CD4-positive, alpha-beta T cell treated with Interleukin-21 for 1 hour (primary cell): ENCODE data around the gene MED12L.
A peak's percentile ranks its signal among the peaks of the same experiment; 100 is the strongest.

Experiments
- DNase-seq: peaks from one replicate; pipeline ENCODE4 v3.0.0-alpha.2; 2020

MED12L gene

DNA sequence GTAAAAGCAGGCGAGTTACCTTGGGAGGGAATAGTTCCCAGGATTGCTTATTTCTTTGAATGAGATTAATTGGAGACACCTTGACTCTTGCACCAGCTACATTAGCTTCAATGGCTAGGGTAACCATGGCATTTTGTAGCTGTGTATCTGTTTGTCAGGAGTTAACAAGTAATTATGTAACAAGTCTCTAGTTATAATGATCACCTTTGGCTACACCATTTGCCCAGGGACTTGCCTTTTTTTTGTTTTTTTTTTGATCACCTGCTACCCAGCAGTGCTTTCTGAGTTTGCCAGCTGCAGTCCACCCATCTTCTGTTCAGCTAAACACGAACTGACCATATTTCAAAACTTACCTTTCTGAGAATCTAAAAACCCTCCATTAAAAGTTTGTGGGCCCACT lies 2.2 kb downstream of the MED12L start:
- DNase-seq = no peak

DNA sequence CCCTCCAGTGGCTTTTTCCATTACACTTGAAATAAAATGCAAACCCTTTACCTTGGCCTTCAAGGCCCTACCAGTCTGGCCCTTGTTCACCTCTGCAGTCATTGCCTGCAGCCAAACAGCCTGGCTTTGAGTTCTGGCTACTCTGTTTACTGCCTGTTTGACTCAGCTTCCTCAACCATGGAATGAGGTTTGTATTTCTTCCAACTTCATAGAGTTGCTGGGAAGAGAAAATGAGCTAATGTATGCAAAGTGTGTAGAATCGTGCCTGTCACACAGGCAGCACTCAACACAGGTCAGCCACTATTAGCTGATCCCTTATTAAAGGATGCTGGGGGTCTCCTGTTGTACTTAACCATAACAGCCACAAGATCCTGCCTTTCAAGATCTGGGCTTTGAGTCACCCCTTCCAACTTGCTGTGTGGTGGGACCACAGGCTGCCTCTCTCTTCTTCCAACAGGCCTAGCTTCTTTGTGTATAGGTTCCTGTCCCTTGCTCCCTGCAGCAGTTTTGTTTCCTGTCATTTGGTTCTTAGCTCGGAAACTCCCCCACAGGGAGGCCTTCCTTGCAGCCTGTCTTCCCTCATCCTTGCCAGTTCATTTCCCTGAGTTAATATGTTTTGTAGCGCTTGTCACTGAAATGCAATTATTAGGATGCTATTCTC lies 6.4 kb downstream of the MED12L start:
- no peak for DNase-seq

DNA sequence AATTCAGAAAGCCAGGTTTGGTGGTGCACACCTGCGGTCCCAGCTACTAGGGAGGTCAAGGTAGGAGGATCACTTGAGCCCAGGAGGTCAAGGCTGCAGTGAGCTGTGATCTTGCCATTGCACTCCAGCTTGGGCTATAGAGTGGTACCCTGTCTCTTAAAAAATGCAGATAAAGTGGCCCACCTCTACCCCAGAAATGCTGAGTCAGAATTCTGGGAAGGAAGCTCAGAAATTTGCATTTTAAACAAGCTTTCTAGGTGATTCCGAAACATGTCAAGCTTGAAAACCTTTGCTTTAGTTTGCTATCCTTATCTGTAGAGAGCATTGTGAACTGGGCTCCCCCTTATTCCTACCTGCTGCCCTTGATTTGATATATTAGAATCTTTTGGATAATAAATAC lies 7.7 kb downstream of the MED12L start:
- no peak for DNase-seq

DNA sequence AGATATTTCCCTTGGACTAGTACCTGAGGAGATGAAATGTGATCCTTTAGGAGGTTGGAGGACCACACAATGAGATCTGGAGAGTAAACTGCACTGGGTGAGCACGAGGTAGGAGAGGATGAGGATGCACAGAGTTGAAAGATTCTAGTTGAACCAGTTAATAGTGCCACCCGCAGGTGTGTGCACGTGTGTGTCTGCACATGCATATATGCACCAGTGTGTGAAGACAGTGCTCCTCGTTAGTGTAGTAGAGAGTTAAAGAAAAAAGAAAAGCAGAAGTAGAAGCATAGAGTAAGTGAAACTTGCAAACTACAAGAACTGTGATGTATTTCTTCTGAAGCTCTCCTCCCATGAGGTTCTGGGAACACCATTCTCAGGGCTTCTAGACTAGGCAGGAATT lies 8.4 kb downstream of the MED12L start:
- no peak for DNase-seq

DNA sequence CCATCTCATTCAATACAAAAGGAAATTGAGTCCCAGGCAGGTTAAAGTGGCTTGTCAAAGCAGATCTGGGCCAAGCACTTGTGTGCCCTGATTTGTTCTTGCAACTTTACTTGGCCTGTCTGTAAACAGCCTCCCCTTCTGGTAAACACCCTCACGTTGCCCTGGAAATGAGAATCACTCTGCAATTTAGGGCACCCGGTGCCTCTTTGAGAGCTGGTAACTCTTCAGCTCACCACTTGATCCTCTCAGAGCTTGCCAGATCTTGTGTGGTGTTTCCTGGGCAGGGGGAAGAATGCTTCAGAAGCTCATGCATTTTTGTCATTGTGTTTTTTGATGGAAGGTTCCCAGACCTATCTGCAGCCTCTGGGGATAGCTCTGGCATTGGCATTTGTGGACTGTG lies 11.3 kb downstream of the MED12L start:
- DNase-seq = no peak

DNA sequence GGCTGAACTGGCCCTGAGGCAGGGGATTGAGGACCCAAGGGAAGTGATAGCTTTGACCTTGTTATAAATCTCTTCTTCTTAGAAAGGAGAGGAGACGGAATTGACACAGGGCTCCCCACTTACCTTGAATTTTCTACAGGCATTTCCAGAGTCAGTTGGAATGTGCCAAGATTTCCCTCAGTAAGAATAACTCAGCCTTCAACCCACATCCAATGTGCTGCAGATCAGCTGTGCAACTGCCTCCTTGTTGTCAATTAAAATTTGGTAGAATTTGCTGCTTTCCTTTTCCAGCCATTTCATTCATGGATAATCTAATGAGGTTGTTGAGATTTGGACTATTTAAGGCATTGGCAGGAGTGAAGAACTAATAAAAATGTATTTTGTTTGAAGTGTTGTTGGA lies 14.6 kb downstream of the MED12L start:
- no peak for DNase-seq

DNA sequence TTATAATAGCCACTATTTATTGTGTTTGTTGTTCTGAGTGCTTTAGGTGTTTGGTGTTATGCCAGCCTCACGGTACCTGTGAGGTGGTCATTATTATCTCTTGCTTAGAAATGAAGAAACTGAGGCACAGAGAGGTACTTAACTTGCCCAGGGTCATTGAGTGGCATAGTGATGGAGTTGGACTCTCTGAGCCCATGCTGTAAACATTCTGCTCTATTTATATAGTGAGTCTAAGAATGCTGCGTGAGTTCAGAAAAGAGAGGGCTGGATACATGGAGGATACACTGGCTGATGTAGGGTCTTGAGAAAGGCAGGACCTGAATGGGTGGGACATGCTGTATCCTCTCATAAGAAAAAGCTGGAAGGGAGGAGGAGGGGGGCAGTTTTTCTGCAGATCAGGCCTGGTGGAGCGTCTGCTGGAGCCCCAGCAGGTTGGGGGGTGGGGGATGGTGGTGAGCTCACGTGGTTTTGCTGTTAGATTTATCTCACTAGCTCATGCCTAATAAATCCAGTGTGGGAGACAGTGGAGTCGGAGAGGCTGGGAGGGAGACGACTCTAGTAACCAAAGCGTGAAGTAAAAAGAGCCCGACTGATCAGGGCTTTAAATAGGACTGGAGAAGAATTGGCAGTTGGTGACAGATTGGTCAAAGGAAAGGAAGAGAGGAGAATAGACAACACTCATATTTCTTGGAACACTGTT lies 16.0 kb downstream of the MED12L start:
- DNase-seq = no peak

DNA sequence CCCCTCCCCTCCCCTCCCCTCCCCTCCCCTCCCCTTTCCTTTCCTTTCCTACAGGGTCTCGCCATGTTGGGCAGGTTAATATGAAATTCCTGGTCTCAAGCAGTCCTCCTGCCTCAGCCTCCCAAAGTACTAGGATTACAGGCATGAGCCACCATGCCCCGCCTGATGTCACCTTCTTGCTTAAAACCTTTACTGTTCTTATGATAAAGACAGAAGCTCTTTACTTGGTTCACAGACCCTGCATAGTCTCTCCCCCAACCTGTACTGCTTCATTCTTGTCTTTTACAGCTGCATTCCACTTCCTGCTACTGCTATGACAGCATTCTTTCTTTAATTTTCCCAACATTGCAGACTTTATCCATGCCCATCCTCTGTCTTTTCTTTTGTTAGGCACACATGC lies 20.8 kb downstream of the MED12L start:
- DNase-seq = no peak

DNA sequence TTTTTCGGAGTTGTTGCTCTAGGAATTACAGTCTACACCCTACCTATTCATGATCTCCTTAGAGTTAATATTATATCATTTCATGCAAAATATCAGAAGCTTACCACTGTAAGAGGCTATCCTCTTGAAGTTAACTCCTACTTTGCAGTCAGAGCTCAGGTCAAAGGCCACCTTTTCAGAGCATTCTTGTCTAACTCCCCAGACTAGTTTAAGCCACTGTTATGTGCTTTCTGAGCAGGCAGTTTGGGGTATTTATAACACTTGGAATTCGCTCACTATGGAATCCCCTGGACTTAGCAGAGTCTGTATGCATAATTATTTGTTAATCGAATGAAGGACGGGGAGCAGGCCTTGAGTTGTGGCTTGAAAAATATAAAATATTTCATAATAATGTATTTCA lies 21.7 kb downstream of the MED12L start:
- DNase-seq = no peak

DNA sequence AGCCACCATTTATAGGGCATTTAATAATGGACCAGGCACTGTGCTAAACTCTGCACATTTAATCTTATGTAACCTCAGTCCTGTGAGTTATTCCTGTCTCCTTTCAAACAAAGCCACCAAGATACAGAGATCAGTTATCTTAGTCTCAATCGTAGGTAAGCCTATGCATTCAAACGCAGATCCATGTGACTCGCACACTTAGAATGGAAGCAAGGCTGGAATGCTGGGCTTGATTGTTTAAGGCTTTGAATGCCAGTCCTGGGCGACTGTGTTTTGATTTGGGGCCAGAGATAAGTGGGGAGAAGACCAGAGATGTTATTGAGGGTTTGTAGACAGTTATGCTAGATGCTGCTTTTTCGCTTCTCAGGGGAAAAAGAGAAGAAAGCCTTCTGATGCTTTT lies 22.2 kb downstream of the MED12L start:
- DNase-seq = no peak

DNA sequence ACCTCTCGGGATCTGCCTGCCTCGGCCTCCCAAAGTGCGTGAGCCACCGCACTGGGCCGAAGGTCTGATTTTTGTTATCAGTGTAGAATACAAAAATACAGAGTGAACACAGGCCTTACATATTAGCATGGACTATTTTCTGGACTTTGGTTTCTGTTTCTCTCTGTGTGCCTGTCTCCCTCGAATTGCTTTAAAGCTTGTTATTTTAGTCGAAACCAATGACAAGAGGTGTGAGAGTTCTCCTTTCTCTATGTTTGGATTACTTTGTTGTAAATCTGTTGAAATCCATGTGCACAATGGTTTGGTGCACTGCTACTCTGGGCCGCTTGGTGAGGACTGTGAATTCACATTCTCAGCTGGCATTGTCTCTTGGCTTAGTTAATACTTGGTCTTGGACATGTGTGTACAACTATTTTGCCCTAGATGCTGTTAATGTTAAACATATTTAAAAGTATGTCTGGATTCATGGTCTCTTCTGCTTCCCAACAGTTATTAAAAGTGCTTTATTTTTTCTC lies 23.9 kb downstream of the MED12L start:
- DNase-seq = no peak

DNA sequence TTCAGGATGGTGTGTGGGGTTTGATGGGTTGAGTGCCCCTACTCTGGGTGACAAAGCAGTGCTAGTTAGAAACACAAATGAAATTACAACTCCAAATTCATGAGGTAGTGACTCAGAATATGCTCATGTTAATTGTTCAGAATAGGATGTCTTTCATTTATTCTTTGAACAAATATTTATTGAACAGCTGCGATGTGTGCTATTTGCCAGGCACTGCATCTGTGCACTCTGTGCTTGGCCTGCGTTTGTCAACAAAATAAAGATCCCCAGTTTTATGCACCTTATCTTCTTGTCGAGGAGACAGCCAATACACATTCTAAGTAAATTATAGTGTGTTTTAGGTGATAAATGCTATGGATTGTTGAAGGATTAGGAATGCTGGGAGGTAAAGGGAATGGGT lies 27.3 kb downstream of the MED12L start:
- DNase-seq = no peak

DNA sequence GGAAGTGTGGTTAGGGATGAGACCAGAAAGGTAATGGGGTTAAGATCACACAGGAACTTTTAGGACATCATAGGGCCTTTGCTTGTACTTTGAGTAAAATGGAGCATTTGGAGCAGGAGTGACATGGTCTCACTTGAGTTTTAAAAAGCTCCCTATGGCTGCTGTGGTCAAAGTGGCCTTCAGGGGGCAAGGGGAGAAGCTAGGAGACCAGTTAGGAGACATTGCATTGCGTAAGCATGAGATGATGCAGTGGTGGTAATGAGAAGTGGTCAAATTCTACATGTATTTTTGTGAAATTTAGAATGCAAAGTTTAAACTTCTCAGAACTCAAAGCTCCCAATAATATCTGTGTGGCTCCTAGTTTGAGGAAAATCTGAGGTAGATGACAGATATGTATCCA lies 27.9 kb downstream of the MED12L start:
- no peak for DNase-seq

DNA sequence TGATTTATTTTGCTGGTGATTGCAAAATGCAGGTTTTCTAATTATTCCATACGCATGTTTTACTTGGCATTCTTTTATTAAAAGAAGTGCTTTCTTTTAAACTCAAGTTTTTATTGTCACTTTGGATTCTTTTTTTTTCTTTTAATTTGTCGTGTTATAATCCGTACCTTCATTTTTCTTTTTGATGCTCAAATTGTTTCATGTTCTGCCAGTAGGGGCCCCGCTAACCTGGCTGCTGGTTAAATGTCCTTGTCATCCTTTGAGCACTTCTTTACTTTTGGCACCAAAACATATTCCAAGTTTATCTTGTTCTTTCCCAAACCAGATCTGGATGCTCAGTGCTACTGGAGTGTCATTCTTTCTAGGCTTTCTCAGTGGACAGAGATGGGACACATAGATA lies 31.6 kb downstream of the MED12L start:
- no peak for DNase-seq

DNA sequence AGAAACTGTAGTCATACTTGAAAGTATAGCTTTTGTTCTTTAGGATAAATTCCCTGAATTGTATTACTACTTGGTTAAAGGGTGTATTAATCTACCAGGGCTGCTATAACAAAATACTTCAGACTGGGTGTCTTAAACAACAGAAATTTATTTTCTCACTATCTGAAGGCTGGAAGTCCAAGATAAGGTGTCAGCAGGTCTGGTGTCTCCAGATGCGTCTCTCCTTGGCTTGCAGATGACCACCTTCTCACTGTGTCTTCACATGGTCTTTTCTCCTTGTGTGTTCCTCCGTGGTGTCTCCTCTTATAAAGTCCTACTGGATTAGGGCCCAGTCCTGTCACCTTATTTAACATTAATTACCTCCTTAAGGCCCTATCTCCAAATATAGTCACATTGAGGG lies 33.7 kb downstream of the MED12L start:
- DNase-seq = no peak

DNA sequence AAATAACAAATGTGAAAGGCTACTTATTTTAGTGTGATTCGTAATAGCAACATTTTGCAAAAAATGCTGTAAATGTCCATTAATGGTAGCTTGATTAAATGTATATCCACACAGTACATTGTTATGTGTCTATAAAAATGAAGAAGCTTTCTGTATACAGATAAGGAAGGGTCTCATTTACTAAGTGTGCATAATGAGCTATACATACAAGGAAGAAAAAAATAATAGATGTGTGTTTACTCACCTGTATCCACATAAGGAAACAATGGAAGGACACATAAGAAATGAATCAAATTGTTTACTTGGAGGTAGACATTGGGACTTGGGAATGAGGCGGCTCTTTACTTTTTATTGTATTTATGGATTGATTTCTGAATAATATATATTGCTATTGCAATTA lies 34.9 kb downstream of the MED12L start:
- no peak for DNase-seq

DNA sequence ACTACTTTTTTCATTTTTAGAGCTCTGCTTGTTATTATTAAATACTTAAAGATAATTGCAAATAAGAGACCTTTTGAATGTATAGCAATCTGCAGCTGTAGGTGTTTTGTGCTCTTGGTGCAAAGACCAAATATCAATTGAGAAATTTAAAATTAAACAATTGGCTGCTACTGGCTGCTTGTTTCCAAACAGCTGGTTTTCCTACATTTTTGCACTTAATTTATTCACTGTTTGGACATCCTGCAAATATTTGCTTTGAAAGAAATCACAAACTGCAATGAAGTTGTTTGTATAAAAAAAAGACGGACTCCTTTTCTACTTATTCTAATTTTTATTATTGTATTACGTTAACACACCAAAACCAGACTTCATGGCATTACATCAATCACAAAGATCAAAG lies 35.6 kb downstream of the MED12L start:
- no peak for DNase-seq

DNA sequence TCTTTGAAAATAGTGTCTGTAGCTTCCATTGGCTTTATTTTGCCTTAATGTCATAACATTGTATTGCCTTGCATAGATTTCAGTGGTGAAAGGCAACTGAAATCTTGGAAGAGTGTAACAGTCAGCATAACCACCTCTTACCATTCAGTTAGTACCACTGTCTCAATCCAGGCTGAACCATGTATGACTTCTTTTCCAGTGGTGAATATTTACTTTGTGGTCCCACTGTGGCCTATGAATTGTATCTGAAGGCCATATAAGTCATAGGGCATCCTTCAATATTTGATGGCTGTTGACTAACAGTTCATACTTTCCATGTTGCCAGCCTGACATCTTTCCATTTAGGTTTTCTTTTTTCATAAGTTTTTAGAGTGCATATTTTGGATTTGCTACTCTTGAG lies 38.4 kb downstream of the MED12L start:
- DNase-seq = no peak

DNA sequence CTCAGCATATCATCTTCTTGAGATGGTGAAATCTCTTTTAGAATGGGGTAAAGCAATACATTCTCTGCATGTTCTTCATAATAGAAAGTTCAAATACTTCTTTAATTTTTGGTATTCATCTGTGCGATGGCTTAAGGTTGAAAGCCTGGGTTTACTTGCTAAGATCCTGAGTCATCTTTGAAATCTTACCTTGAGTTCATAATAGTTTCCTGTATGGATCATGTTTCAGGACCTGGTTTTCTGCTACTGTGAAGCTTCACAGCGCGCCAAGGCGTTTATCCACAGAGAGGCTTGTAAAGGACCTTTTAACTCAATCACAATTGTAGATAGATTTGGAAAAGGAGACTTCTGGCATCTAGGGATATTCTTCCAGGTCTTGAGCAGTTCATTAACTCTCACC lies 39.0 kb downstream of the MED12L start:
- DNase-seq = no peak

DNA sequence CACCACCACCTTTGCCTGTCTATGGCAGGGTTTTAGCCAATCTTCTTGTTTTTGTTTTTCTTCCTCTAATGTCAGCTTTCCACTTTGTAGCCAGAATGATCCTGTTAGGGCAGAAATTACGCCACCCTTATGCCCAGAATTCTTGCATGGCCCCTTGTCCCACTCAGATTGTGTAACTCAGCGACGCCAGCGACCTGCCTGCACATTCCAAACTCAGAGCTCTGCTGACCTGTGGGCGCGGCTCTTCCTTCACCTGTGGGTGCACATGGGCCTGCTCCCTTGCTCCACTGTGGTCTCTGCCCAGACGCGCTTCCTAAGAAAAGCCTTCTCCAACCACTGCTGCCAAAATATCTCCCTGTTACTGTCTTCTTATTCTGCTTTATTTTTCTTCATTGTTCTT lies 45.0 kb downstream of the MED12L start:
- no peak for DNase-seq

DNA sequence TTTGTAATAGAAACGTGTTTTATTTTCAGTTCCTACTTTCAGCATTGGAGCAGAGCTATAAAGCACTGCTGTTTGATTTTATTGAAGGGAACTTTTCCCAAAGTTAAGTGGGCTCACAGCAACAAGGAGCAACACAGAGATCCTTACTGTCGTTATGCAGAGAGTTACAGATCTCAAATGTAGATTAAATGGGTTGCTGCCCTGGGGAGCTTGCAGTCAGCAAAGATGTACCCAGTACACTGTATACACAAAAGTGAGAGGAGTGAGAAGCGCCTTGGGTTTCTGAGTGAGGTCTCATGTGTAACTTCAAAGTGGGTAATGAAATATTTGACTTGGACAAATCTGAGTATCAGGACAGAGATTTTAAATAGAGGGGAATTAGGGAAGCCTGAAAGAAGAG lies 47.7 kb downstream of the MED12L start:
- no peak for DNase-seq

DNA sequence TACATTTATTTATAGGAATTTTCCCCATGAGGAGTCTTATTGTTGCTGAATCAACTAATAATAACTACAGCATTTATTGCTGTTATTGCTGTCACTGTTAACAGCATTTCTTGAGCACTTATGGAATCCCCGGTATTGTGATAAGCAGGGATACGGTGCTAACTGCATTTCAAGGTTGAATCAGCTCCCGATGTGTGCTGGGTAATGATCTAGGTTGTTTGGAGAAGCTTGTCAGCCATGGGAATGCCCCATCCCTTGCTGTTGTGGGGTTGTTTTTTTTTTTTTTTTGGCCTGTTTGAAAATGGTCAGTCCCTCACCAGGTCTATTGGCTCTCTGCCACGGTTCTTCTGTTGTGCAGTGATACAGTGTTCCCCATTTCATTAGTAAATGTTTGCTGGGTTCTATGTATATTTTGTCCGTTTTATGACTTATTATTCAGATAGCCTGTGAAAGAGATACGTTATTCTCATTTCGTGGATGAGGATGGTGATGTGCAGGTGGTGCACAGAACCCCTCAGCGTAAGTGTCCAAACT lies 48.5 kb downstream of the MED12L start:
- DNase-seq = no peak

DNA sequence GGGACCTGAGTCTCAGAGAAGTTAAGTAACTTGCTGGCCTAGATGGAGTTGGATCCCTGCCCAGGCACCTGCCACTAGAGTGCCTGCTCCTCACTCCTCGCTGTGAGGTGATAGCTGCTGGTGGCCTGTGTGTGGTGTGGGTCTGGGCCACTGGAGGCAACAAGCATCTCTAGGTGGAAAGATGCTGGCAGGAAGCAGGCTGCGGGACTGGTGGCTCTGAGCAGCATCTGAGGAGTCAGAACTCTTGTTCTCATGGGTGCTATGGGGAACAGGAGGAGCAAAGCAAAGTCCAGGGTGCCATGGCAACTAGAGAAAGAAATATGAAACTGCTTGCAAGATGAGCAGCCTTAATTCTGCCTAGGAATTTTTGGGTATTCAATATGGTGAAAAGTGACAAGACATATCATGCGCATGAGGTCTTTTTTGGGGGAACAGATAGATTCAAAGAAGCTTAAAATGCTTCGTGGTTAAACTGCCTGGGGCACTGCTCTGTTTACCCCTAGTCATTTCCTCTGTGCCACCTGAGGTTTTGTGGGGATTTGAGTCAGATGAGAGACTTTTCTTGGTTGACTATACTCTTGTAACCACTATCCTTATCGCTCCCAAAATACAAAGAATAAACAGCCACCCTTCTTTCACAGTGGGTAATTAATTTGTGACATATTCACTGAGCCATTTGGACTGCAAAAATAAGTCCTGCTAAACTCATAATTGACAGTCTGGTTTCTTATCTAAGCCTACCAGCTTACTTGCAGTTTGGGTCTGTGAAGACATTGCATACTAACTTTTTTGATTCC lies 50.3 kb downstream of the MED12L start:
- peak; percentile 31 for DNase-seq

DNA sequence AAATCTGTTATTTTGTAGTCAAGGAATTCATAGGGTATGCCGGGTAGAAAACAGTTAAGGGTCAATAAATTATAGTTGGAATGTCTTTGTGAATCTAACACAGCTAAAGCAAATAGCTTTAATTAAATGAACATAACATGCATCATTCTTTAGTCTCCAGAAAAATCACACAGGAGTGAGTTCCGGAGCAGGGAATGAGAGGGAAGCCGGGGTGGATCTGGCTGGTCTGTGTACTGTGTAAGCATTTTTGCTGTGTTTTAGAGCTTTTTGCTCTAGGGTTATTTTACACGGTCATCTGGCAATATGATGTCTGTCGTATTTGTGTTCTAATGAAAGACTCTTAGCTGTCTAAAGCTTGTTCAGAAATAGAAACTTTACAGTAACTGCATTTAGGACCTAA lies 57.5 kb downstream of the MED12L start:
- DNase-seq = no peak
